Fibroblast of lung (primary cell): Measurements from ENCODE around the gene RASSF3. TPM values are rescaled to one million over a fixed set of nuclear protein-coding genes. Genes with fewer than 3 reads are reported as not detected.

Experiments used
- DNase-seq, 2 donors: peaks; one replicate each; pipeline versions ENCODE4 v3.0.0 to v3.0.0-alpha.2; 2010; ENCODE audit warnings: low read depth in 2 of 2
- H2AFZ ChIP-seq: 2 replicates; pipeline ENCODE4 v1.5.1; 2012; ENCODE audit warnings: low read length, control low read depth, inconsistent platforms
- H3K27ac ChIP-seq: 2 replicates; pipeline ENCODE4 v1.5.1; 2011; ENCODE audit warnings: low read length, control low read depth; ENCODE audit not compliant: insufficient read depth
- H3K27me3 ChIP-seq: 2 replicates; pipeline ENCODE4 v1.5.1; 2011; ENCODE audit warnings: mild to moderate bottlenecking, low read length; ENCODE audit not compliant: control insufficient read depth, insufficient read depth
- H3K36me3 ChIP-seq: 2 replicates; pipeline ENCODE4 v1.5.1; 2011; ENCODE audit warnings: low read length; ENCODE audit not compliant: control insufficient read depth, insufficient read depth
- H3K4me1 ChIP-seq: 2 replicates; pipeline ENCODE4 v1.5.1; 2011; ENCODE audit warnings: low read length; ENCODE audit not compliant: control insufficient read depth, insufficient read depth; ENCODE audit errors: extremely low read depth
- H3K4me2 ChIP-seq: 2 replicates; pipeline ENCODE4 v1.5.1; 2011; ENCODE audit warnings: low read length, control low read depth; ENCODE audit not compliant: insufficient read depth; ENCODE audit errors: extremely low read depth
- H3K4me3 ChIP-seq, 4 experiments: fragments of 200-600 bp in 1 of 4; sonication (generic) in 1 of 4; replicated peaks in 1 of 4; 2 replicates each; pipeline ENCODE4 v1.5.1; 2011 to 2016; ENCODE audit warnings: low read length in 4 of 4, low read depth in 3 of 4, mild to moderate bottlenecking in 3 of 4, control low read depth in 2 of 4, inconsistent platforms in 1 of 4, mixed read lengths in 1 of 4; ENCODE audit not compliant: insufficient read depth in 1 of 4; ENCODE audit errors: control extremely low read depth in 1 of 4
- H3K79me2 ChIP-seq: 2 replicates; pipeline ENCODE4 v1.5.1; 2012; ENCODE audit warnings: mild to moderate bottlenecking, low read length, inconsistent platforms; ENCODE audit not compliant: control insufficient read depth, insufficient read depth
- H3K9ac ChIP-seq: 2 replicates; pipeline ENCODE4 v1.5.1; 2011; ENCODE audit warnings: mild to moderate bottlenecking, low read length, control low read depth; ENCODE audit not compliant: insufficient read depth
- H3K9me3 ChIP-seq: 2 replicates; pipeline ENCODE4 v1.5.1; 2012; ENCODE audit warnings: low read depth, low read length; ENCODE audit not compliant: control insufficient read depth, insufficient read depth
- H4K20me1 ChIP-seq: 2 replicates; pipeline ENCODE4 v1.5.1; 2011; ENCODE audit warnings: low read length; ENCODE audit not compliant: control insufficient read depth, insufficient read depth; ENCODE audit errors: extremely low read depth
- CTCF ChIP-seq, 2 donors: IDR thresholded peaks in 1 of 2; conservative IDR thresholded peaks in 1 of 2; 1 replicate in 1 of 2; 2 replicates in 1 of 2; pipeline ENCODE4 v1.5.1; 2011 to 2012; ENCODE audit warnings: low read length in 2 of 2, control low read depth in 1 of 2, inconsistent platforms in 1 of 2, low read depth in 1 of 2, mild to moderate bottlenecking in 1 of 2
- EZH2 ChIP-seq: IDR thresholded peaks from 2 replicates; pipeline ENCODE4 v1.5.1; 2012; ENCODE audit warnings: low read length, control low read depth, mild to moderate bottlenecking; ENCODE audit errors: missing control alignments
- polyA minus RNA-seq: library from RNA; depleted of rRNA, polyadenylated mRNA; stranded (reverse); fragments of >200 nt; gene quantifications from 2 replicates; pipeline ENCODE4 v1.2.3, GENCODE V29; 2011; ENCODE audit warnings: low replicate concordance
- polyA plus RNA-seq, 2 donors: library from polyadenylated mRNA; depleted of rRNA in 1 of 2; stranded (reverse) in 1 of 2; unstranded in 1 of 2; fragments of >200 nt; gene quantifications; 2 replicates each; pipeline ENCODE4 v1.2.1, GENCODE V29; 2011 to 2012; ENCODE audit warnings: missing spikeins in 1 of 2
- total RNA-seq: library from RNA; depleted of rRNA; stranded (reverse); fragments of >200 nt; gene quantifications from 2 replicates; pipeline ENCODE4 v1.2.1, GENCODE V29; 2014

Gene RASSF3
- total RNA-seq = 37.7 and 40.3 TPM in 2 replicates
- 36.3 and 45.9 TPM in 2 replicates for polyA plus RNA-seq
- polyA plus RNA-seq (2012) = 24.9 and 34.8 TPM in 2 replicates
- polyA minus RNA-seq = 51.8 and 95.3 TPM in 2 replicates

- H3K9me3 ChIP-seq = no peaks in the 10 kb centered on the region
- H3K4me1 ChIP-seq = no peaks in the 10 kb centered on the region
- H4K20me1 ChIP-seq = no peaks in the 10 kb centered on the region
- peak within 1 kb of the TSS; percentile 70 for H3K9ac ChIP-seq
- H3K36me3 ChIP-seq = no peaks in the 10 kb centered on the region
- H3K4me2 ChIP-seq = peak within 1 kb of the TSS; percentile 91
- peak within 1 kb of the TSS; percentile 96 for H2AFZ ChIP-seq
- peak; percentile 71 to 73 for DNase-seq
- H3K4me3 ChIP-seq = peak within 1 kb of the TSS; percentile 78 to 95 (median 94)
- peaks cover 45% of the 10 kb centered on the region for H3K79me2 ChIP-seq
- no peaks in the 10 kb centered on the region for H3K27me3 ChIP-seq
- no peak for TF ChIP-seq EZH2
- no peak for TF ChIP-seq CTCF (conservative IDR thresholded peaks at IDR 0.05 in 1 of 2, IDR thresholded peaks at IDR 0.05 in 1 of 2; ENCODE audit: low read depth in 1 of 2, low read length in 2 of 2)
- H3K27ac ChIP-seq = peak within 1 kb of the TSS; percentile 84
These were observed at the start of gene RASSF3 for GRCh38 chr12:64610079-64610659. Gene RASSF3, plus strand, starts transcription at chr12:64610495. Its CDS starts 138 bp downstream, at chr12:64610633.

- Histone ChIP-seq H3K36me3 (no peaks in the 10 kb centered on the region), H3K27ac (peak overlapping the region; percentile 48), H3K9ac (no peak overlapping the region)
These were observed 48.8 kb upstream of the RASSF3 start for GRCh38 chr12:64561302-64562136.

More at GRCh38 chr12:64561302-64562136, 48.8 kb upstream of the RASSF3 start:
- no peak overlapping the region for H2AFZ ChIP-seq
- H3K4me2 ChIP-seq = peak overlapping the region; percentile 59
- no peak for TF ChIP-seq EZH2
- TF ChIP-seq CTCF (conservative IDR thresholded peaks at IDR 0.05 in 1 of 2, IDR thresholded peaks at IDR 0.05 in 1 of 2; ENCODE audit: low read depth in 1 of 2, low read length in 2 of 2) = no peak
- no peak for DNase-seq
- no peaks in the 10 kb centered on the region for H4K20me1 ChIP-seq
- no peaks in the 10 kb centered on the region for H3K27me3 ChIP-seq
- H3K79me2 ChIP-seq = no peaks in the 10 kb centered on the region
- no peak overlapping the region for H3K4me3 ChIP-seq
- H3K4me1 ChIP-seq = peaks cover 15% of the 10 kb centered on the region
- no peaks in the 10 kb centered on the region for H3K9me3 ChIP-seq
